HG03103 (cell line): ENCODE measurements around the gene PTPN1.

ENCODE experiments used
- ATAC-seq: cut with Tn5 transposase; IDR thresholded peaks from one replicate; pipeline ENCODE4 v1.9.1; 2021; ENCODE audit warnings: low read depth; ENCODE audit not compliant: unreplicated experiment

PTPN1 gene

GRCh38 chr20:50572938-50573777 lies 63.0 kb downstream of the PTPN1 start:
- no peak for ATAC-seq

GRCh38 chr20:50574108-50574507 lies 63.9 kb downstream of the PTPN1 start:
- ATAC-seq = no peak

GRCh38 chr20:50574586-50574985 lies 64.4 kb downstream of the PTPN1 start:
- no peak for ATAC-seq

GRCh38 chr20:50575865-50576720 lies 65.9 kb downstream of the PTPN1 start:
- no peak for ATAC-seq

GRCh38 chr20:50577175-50578018 lies 67.2 kb downstream of the PTPN1 start:
- ATAC-seq = no peak

- ATAC-seq = no peak
Observed at GRCh38 chr20:50578061-50578777, 68.0 kb downstream of the PTPN1 start.

- no peak for ATAC-seq
Observed at GRCh38 chr20:50578778-50579165, 68.6 kb downstream of the PTPN1 start.

- ATAC-seq = no peak
Observed at GRCh38 chr20:50579511-50579910, 69.3 kb downstream of the PTPN1 start.

- no peak for ATAC-seq
Observed at GRCh38 chr20:50580016-50580747, 70.0 kb downstream of the PTPN1 start.

- ATAC-seq = no peak
Observed at GRCh38 chr20:50580842-50581544, 70.8 kb downstream of the PTPN1 start.

GRCh38 chr20:50582092-50582491 lies 71.9 kb downstream of the PTPN1 start:
- no peak for ATAC-seq

GRCh38 chr20:50582591-50583234 lies 72.5 kb downstream of the PTPN1 start:
- no peak for ATAC-seq

- ATAC-seq = no peak
Observed at GRCh38 chr20:50583442-50584150, 73.4 kb downstream of the PTPN1 start.

GRCh38 chr20:50584687-50585086 lies 74.5 kb downstream of the PTPN1 start:
- ATAC-seq = no peak

- no peak for ATAC-seq
Observed at GRCh38 chr20:50585214-50585613, 75.0 kb downstream of the PTPN1 start.

- ATAC-seq = no peak
Observed at GRCh38 chr20:50585678-50586077, 75.5 kb downstream of the PTPN1 start.

- no peak for ATAC-seq
Observed at GRCh38 chr20:50586531-50587232, 76.5 kb downstream of the PTPN1 start.
